Vagina (tissue), 2 donors: ENCODE measurements around the gene ENTPD2.

Source experiments
- CTCF ChIP-seq, 3 experiments: fragments of 450-650 bp in 2 of 3; fragments of 200-600 bp in 1 of 3; sonication (generic) in 1 of 3; IDR thresholded peaks; one replicate each; pipeline ENCODE4 v1.5.1; 2017 to 2019; ENCODE audit warnings: antibody characterized with exemption in 3 of 3, mild to moderate bottlenecking in 2 of 3, moderate library complexity in 2 of 3
- POLR2A ChIP-seq, 2 donors: fragments of 450-650 bp; IDR thresholded peaks; one replicate each; pipeline ENCODE4 v1.6.1; 2017; ENCODE audit warnings: antibody characterized with exemption in 2 of 2, mild to moderate bottlenecking in 2 of 2, moderate library complexity in 2 of 2
- POLR2AphosphoS5 ChIP-seq, 2 donors: sonication (generic); formaldehyde crosslinking; IDR thresholded peaks; one replicate each; pipeline ENCODE4 v1.9.0; 2017; ENCODE audit warnings: antibody characterized with exemption in 2 of 2, mild to moderate bottlenecking in 2 of 2, low read depth in 1 of 2; ENCODE audit not compliant: insufficient read depth in 1 of 2

- TF ChIP-seq CTCF (IDR thresholded peaks at IDR 0.05) (no peak), POLR2A (IDR thresholded peaks at IDR 0.05) (no peak), POLR2AphosphoS5 (IDR thresholded peaks at IDR 0.05; ENCODE audit: insufficient read depth in 1 of 2, low read depth in 1 of 2) (no peak)
Measured at GRCh38 chr9:137071282-137071681, 17.4 kb upstream of the ENTPD2 start.
